Myocyte (in vitro differentiated cells): ENCODE results near the gene CACNA1F. TPM values are rescaled to one million over a fixed set of nuclear protein-coding genes. Genes with fewer than 3 reads are reported as not detected.

ENCODE experiments used
- DNase-seq: peaks from one replicate; pipeline ENCODE4 v3.0.0-alpha.2; 2012; ENCODE audit warnings: low read depth
- total RNA-seq: library from RNA; depleted of rRNA; stranded (reverse); fragments of >200 nt; gene quantifications from 2 replicates; pipeline ENCODE4 v1.2.3, GENCODE V29; 2014

CACNA1F gene
- total RNA-seq, 1 donor from 2014 or later = not detected

- no peak for DNase-seq
These were observed 2.5 kb downstream of the CACNA1F start for GRCh38 chrX:49230500-49231232.

DNA sequence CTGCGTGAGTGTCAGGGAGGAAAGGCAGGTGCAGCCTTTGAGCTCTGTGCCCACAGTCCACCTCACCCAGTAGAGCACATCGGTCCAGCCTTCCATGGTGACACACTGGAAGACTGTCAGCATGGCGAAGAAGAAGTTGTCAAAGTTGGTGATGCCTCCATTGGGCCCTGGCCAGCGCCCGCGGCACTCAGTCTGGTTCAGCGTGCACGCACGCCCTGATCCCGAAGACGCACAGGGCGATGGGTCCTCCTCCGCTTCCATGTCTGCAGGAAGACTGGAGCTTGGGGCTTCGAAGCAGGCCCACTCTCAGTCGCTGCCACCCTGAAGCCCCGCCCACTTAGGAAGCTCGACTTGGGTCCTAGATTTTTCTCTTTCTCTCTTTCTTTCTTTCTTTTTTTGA lies 5.0 kb downstream of the CACNA1F start:
- no peak for DNase-seq

- DNase-seq = no peak
These were observed 5.4 kb downstream of the CACNA1F start for GRCh38 chrX:49227726-49228125.

DNA sequence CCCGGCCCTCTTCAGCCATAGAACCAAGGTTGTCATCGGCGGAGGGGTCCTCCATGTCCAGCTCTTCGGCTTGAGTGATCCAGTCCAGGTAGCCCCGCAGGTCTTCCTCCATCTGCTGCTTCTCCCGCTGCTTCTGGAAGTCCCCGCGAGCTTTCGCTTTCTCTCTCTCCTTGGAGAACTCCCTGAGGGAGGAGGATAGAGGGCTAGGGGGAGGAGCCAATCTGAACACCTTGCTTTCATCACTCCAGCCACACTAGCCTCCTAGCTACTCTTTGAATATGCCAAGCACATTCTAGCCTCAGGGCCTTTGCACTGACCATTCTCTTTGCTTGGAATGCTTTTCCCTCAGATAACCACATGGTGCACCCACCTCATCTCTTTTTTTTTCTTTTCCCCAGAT lies 6.2 kb downstream of the CACNA1F start:
- DNase-seq = no peak

DNA sequence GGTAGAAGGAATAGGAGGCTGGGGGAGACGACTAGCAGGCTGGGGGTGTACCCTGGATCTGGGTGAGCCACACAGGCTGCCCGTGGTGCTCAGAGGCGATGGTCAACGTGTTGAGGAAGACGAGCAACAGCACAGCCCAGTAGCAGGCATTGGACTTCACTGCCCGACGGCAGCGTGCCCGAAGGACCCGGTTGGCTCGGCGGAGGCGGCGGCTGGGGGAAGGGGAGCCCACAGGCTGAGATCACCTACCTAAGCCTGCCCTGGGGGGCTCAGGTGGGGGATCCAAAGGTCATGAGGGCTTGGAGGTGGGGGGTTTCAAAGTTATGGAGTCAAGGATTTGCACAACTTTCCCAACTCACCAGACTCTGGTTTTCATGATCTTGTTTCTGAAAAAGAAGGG lies 7.3 kb downstream of the CACNA1F start:
- no peak for DNase-seq

- no peak for DNase-seq
These were observed 11.3 kb downstream of the CACNA1F start for GRCh38 chrX:49221868-49222267.

- no peak for DNase-seq
These were observed 13.0 kb downstream of the CACNA1F start for GRCh38 chrX:49220100-49220499.

DNA sequence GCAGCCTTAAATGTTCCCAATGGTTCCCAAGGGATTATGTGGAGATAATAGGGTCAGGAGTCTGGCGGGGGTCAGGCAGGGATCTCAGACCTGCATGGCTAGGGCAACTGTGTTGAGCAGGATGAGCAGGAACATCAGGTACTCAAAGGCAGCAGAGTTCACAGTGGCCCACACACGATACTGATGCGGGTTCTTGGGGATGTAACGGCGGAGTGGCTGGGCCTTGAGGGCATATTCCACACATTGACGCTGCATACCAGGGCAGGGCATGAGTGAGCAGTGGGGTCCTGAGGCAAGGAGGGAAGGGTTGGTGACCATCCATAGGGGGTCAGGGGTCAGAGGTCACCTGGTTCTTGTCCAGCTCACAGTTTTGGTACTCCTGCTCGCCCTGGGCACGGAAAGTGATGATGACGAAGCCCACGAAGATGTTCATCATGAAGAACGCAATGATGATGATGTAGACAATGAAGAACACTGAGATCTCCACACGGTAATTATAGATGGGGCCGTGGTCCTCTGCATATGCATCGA lies 18.1 kb downstream of the CACNA1F start:
- DNase-seq = no peak

- DNase-seq = no peak
These were observed 18.7 kb downstream of the CACNA1F start for GRCh38 chrX:49214416-49214815.

GRCh38 chrX:49212861-49213260 lies 20.3 kb downstream of the CACNA1F start:
- DNase-seq = no peak

- no peak for DNase-seq
These were observed 20.9 kb downstream of the CACNA1F start for GRCh38 chrX:49212209-49212608.

DNA sequence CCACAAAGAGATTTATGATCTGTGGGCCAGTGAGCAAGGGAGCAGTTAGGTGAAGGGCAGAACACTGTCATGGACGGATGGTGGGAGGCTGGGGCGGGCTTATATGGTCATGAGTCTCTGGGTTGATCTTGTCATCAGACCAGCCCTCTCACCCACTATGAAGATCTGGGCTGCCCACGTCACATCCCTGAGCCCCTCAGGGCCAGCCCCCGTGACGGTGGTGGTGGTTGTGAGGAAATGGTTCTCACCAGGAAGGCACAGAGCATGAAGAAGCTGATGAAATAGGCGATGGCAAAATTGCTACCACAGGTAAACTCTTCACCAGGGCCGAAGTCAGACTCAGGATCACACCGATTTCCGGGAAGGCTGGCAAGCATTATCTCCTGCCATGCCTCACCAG lies 22.1 kb downstream of the CACNA1F start:
- DNase-seq = no peak

GRCh38 chrX:49210406-49210805 lies 22.7 kb downstream of the CACNA1F start:
- DNase-seq = no peak

- DNase-seq = no peak
These were observed 23.5 kb downstream of the CACNA1F start for GRCh38 chrX:49209434-49210251.

- DNase-seq = no peak
These were observed 24.7 kb downstream of the CACNA1F start for GRCh38 chrX:49208399-49208798.

DNA sequence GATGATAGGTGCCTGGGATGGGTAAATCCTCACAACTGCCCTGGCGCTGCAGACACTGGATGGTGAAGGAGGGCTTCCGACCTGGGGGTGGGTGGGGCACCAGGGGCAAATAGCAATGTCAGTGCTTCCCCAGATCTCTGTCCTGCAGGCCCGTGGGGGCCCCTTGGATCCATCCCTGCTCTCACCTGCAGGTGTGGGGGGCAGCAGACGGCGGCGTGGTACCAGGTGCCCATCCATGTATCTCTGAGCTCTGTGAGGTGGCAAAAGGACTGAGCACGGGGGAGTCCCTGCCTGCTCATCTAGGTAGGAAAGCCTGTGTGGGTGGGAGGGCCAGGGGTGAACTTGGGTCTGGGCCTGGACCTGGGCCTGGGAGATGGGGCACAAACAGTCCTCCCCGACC lies 26.6 kb downstream of the CACNA1F start:
- no peak for DNase-seq

- no peak for DNase-seq
These were observed 27.7 kb downstream of the CACNA1F start for GRCh38 chrX:49205443-49205842.

- DNase-seq = no peak
These were observed 28.4 kb downstream of the CACNA1F start for GRCh38 chrX:49204709-49205108.

DNA sequence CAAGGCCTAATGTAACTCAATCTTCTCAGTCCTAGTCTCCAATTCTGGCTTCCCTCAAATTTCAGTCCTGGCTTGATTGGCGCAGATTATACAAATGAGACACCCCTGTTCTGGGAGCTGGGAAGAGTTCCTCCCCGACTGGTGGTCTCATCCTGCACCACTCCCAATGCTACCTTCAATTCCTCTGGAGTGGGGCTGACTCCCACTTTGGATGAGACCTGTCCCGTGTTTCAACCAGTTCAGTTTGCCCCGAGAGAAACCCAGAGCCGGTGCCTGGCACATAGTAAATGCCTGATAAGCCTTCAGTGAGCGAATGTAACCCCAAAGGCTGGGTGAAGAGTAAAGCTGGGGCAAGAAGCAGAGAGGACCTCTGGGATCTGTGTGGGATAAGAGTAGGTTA lies 29.1 kb downstream of the CACNA1F start:
- no peak for DNase-seq

GRCh38 chrX:49203536-49203935 lies 29.6 kb downstream of the CACNA1F start:
- no peak for DNase-seq

- no peak for DNase-seq
These were observed 31.1 kb downstream of the CACNA1F start for GRCh38 chrX:49202022-49202421.
